DMS114 treated with DMSO at 0.1 percent for 48 hours (cell line): Measurements from ENCODE around the gene COX7C.

Source experiments
- DNase-seq: peaks from one replicate; lab custom pipeline; 2025; ENCODE audit not compliant: unreplicated experiment; lab: John Stamatoyannopoulos, UW

The COX7C gene

DNA sequence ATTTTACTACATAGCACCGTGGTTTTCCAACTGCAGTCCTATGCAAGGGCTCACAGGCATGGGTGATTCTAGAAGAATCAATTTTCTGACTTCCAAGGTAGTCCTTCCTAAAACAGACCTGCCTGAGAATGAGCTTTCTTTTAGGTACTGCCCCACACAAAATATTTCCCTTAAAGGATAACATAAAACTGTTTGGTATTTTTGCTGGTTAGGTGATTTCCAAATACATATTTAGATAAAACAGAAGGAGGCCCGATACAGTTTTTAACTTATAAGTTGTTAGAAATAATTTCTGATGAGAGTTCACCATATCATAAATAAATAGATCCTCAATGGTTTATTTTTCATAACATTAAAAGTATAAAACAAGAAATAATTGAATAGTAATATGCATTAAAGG is 46.4 kb downstream of the COX7C start:
- no peak for DNase-seq

DNA sequence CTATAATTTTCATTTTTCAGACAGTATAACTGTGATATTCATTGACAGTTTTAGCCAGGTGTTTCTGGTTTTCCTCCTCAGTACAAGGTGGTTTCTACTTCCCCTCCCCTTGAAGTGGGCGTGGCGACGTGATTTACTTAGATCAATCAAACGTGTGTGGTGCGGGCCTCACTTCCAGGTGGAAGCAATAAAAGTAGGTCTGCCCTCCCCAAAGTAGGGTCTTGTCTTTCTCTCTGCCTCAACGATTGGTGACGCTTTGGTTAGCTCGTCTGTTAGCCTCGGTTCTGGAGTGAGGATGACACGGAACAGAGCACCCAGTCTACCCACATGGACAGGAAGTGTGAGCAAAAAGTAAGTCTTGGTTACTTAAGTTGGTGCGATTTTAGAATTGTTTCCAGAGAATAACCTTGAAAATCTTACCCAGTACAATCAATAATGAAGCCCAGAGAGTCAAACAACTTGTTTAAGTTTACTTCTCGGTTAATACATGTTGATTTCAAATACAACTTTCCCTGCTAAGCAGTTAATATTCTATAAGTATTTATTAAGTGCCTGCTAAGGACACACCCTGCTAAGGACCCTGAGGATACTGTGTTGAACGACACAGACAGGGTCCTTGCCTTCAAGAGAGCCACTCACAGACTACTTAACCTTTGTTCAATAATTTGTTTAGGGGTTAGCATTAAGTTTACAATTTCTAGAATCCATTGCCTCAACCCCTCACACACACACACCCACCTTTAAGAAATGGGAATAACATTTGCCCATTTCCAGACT is 48.4 kb downstream of the COX7C start:
- no peak for DNase-seq

DNA sequence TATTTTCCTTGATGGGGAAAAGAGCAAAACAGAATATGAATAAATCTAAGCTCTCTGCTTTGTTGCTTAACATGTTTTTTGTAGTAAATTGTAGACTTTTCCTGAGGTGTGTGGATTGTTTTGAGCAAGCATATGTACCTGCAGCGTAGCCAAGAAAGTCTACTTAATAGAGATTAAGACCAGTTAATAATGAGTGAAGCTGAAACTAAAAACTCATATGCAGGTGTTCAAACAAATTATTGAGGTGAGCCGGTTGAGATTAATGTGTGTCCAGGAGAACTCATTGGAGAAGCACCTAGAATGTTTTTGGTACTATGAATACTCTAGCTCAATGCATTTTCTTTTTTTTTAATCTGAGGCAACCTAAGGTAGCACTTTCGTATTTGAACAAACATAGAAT is 49.2 kb downstream of the COX7C start:
- no peak for DNase-seq
